ENCODE data around the gene SLC25A47.
"Not testable (repeated sequence)": the region's sequence is repeated elsewhere in the genome, so short reads cannot be mapped to it uniquely, and the experiment has no call there.

The SLC25A47 gene, protein sequence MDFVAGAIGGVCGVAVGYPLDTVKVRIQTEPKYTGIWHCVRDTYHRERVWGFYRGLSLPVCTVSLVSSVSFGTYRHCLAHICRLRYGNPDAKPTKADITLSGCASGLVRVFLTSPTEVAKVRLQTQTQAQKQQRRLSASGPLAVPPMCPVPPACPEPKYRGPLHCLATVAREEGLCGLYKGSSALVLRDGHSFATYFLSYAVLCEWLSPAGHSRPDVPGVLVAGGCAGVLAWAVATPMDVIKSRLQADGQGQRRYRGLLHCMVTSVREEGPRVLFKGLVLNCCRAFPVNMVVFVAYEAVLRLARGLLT

GRCh38 chr14:100323121-100323941 is at the start of gene SLC25A47:
Gene SLC25A47 (plus strand): TSS chr14:100323339. CDS start chr14:100323415, 76 bp downstream.
- no peak for DNase-seq (ENCODE audit: low read depth in 2 of 2)

- no peak for DNase-seq (ENCODE audit: low read depth in 2 of 2)
These were observed 48.9 kb upstream of the SLC25A47 start for GRCh38 chr14:100274250-100274649.

GRCh38 chr14:100275214-100275613 is 47.9 kb upstream of the SLC25A47 start:
- no peak for DNase-seq (ENCODE audit: low read depth in 2 of 2)

GRCh38 chr14:100278702-100279101 is 44.4 kb upstream of the SLC25A47 start:
- no peak for DNase-seq (ENCODE audit: low read depth in 2 of 2)

DNA sequence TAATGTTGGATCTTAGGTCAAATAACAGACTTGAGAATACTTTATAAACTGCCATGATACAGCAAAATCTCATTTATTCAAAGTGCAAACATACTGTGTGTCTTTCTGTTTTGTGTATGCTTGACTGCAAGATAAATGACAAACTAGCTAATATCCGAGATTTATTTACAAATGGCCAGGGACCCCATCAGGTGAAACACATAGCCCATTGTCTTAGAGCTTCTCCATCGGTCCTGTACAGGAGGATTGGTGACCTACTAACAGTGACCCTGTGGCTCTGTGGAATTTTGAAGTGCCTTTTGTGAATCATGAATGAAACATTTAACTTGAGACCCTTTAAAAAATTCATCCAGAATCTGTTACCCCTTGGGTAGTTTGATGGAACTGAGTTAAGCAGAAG is 44.0 kb upstream of the SLC25A47 start:
- DNase-seq (ENCODE audit: low read depth in 2 of 2), result no peak

DNA sequence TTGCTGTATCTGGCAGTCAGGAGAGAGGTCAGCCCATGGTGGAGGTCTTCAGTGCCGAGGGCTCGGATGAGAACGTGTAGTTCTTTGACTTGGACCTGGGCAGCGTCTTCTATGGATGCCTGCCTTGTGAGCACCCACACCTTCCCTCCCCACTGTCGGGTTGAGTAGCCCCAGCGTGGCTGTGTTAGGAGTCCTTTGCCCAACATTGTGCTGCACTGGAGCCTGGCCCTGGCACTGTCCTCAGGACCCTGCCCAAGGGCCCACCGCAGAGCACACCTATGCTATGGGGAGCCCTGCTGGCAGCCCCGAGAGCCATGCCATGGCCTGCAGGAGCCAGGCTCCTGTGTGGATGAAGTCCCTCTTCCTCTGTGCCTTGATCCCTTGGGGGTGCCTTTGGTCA is 43.6 kb upstream of the SLC25A47 start:
- no peak for DNase-seq (ENCODE audit: low read depth in 2 of 2)

DNA sequence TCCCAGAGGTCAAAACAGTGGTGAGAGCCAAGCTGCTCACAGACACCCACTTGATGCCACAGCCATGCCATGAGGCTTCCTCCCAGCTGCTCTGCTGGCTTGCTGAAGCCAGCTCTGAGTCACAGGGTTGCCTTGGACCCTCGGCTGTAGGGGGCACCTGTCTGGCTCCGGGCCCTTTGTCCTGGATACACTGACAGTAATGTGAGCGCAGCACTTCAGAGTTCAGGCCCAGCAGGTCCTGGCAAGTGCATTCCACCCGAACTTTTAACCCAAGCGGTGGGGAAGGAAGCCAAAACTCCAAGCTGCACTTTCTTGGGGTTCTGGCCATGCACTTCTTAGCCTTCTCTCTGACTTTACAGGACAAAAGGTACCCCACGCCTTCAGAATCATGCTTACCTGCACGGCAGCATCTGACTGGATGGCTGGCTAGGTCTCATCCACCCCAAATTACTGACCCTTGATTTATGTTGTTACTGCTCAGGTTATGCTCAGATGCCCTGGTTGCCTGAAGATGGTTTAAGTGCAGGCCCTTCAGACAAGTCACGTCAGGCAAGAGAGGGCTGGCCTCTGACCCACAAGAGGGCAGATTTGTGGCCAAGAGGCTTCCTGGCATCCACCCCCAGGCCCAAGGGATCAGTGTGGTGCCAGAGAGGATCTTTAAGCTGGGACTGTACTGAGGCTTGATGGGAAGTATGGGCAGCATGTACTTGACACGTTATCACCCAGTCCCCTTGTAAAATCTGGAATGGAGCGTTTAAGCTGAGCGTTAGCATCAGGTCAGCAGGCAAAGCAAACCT is 41.7 kb upstream of the SLC25A47 start:
- DNase-seq (ENCODE audit: low read depth in 2 of 2), result no peak

DNA sequence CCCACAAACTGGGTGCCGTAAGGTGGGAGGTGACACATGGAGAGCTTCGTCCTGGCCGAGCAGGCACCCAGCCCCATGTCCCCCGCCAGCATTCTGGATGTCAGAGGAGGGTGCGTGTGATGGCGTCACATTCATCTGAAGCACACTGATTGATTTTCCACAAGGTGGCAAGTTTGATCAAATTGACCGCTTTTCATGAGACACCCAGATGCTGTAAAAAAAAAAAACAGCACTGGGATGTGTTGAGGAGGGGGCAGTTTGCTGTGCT is 41.1 kb upstream of the SLC25A47 start:
- DNase-seq (ENCODE audit: low read depth in 2 of 2), result no peak

DNA sequence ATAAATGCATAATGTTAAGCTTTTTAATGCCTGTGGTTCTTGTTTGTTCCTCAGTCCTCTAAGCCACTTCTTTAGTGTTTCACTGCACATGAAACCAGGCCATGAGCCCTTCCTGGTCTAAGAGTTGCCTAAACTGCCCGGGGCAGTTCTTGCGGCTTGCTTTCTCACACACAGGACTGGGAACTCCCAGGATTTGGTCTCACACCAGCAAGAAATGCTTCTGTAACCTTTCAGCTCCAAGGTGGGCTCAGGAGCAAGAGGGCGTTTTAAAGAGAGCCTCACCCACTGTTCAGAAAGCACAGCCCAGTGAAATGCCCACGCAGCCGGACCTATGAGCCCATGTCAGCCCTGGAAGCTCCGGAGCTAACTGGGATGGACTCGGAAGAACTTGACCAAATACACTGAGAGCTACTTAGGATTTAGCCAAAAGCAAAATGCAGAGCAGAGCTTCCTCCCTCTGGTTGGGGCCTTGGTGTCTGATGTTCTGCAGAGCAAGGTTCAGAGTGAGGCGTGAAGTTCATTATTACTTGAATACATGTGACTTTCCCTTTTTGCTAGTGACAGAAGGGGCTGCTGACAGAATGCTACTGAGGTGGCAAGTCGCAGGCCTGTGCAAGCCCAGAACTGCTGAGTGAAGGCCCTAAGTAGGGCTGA is 40.2 kb upstream of the SLC25A47 start:
- DNase-seq (ENCODE audit: low read depth in 2 of 2), result no peak

DNA sequence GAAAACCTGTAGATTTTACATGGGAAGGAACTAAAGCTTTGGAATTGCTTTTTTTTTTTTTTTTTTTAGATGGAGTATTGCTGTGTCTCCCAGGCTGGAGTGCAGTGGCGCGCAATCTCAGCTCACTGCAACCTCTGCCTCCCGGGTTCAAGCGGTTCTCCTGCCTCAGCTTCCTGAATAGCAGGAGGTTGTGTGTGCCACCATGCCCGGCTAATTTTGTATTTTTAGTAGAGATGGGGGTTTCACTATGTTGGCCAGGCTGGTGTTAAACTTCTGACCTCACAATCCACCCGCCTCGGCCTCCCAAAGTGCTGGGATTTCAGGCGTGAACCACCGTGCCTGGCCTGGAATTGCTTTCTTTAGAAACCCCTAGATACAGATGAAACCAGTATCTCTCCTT is 39.7 kb upstream of the SLC25A47 start:
- DNase-seq (ENCODE audit: low read depth in 2 of 2), result not testable (repeated sequence)

GRCh38 chr14:100283984-100284881 is 38.9 kb upstream of the SLC25A47 start:
- no peak for DNase-seq (ENCODE audit: low read depth in 2 of 2)

DNA sequence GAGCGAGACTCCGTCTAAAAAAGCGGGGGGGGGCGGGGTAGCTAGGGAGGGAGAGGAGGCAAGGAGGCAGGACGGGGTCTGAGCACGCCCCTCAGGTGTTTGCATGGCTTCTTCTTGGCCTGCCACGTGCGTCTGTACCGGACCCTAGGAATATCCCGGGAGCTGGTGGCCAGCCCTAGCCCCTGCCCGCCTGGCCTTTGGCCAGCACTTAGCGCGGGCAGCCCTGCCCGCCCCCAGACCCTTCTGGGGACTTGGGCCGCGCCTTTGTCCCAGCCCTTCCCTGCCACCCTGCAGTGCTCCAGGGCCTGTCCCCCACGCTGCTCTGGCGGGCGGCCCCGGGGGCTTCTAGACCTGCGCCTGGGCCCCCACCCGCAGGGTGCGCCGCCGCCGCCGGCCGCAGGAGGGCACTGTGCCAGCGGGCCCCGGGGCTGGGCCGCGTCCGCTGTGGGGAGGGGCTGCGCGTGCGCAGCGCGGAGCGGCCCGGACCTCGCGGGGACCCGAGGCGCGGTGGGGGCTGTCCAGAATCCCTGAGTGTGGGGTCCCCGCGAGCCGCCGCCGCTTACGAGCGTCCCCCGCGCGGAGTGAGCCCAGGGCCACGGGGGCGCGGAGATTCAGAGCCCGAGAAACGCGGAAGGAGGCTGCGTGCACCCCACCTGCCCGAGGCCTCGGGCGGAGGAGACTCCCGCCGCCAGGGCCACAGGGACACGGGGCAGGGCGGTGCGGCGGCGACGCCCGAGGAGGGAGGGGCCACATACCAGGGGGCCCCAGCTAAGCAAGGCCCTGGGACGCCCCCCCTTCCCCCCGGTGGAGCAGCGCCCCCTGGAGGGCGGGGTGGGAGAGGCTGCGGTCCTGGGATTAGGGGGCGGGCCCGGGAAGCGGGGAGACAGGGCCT is 37.9 kb upstream of the SLC25A47 start:
- peak; percentile 58 for DNase-seq (ENCODE audit: low read depth in 2 of 2)

- no peak for DNase-seq (ENCODE audit: low read depth in 2 of 2)
These were observed 37.2 kb upstream of the SLC25A47 start for GRCh38 chr14:100285913-100286400.

GRCh38 chr14:100286484-100287191 is 36.5 kb upstream of the SLC25A47 start:
- DNase-seq (ENCODE audit: low read depth in 2 of 2), result no peak

DNA sequence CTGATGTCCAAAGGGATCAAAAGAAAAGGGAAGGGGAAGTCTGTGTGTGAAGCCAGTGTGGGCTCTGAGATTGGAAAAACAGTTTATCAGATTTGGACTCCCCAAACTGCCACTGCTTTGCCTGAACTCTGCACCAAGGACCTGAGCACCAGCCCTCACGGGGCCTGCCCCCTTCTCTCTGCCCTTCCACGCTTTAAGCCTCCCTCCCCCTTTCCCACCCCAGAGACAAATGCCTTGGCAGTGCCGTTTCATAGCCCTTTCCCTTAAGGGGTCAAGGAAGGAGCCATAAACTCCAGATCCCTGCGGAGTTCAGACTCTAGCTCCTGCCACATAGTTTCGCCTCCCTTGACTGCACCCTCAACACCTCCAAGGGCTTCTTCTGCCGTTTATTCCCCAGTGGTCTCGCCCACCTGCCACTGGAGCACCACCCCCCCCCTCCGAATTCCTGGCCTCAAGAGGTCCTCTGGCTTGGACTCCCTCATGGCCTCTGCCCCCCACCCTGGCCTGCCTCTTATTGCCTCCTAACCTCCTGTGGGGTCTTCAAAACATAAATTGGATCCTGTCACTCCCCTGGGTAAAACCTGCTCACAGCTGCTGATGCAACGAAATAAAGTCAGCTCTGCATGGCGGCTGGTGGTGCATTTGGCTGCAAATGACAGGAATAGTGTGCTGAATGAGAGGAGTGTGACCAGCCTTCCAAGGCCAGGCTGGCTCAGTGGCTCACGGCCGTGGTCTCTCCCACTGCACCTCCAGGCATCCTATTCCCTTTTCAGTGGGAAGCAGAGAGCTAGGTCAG is 35.7 kb upstream of the SLC25A47 start:
- no peak for DNase-seq (ENCODE audit: low read depth in 2 of 2)

- DNase-seq (ENCODE audit: low read depth in 2 of 2), result not testable (repeated sequence)
These were observed 35.2 kb upstream of the SLC25A47 start for GRCh38 chr14:100287998-100288295.

DNA sequence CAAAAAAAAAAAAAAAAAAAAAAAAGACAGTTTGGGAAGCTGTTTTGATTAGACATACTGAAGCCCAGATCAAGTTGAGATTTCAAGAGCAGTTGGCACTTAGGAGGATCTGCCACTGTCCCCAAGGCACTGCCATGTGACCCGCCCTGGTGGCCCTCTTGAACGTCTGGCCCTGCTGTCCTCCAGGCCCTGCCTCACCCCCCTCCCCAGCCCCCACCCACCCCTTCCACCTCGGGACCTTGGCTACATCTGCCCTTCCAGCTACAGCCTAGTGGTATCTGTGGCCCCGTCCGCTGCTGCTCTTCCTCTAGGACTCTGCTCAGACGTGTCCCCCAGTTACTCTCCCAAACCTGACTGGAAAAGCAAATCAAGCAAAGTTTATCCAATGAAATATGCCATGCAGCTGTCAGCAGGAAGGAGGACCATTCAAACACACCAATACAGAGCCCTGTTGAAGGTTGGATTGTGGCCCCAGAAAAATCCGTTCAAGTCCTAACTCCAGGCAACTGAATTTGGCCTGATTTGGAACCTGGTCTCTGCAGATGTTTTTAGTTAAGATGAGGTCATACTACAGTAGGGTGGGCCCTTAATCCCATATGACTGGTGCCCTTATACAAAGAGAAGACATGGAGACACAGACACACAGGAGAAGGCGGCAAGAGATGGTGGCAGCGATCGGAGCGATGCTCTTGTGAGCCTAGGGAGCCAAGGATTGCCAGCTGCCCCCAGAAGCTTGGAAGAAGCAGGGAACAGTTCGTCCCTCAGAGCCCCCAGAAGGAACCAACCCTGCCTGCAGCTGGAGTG is 34.6 kb upstream of the SLC25A47 start:
- no peak for DNase-seq (ENCODE audit: low read depth in 2 of 2)

All from stimulated activated CD4-positive, alpha-beta T cell treated with anti-CD3 and anti-CD28 coated beads, Interleukin-12 subunit alpha, Interleukin-12 subunit beta, amount 100 ng/mL, for 24 hours (primary cell).